ENCODE data around the gene PTGDR2.

GRCh38 chr11:60830478-60831142, 25.1 kb downstream of the PTGDR2 start:
- TF ChIP-seq ZNF407 (IDR thresholded peaks at IDR 0.05; ENCODE audit: low read depth) (no peak), SRSF1 (IDR thresholded peaks at IDR 0.05; ENCODE audit: low read depth, low read length) (no peak), EZH2 (IDR thresholded peaks at IDR 0.05; ENCODE audit: borderline replicate concordance, low read depth, low read length) (no peak), KDM1A (IDR thresholded peaks at IDR 0.05) (no peak)

All from K562 (cell line).